Stimulated activated CD4-positive, alpha-beta T cell treated with anti-CD3 and anti-CD28 coated beads, Interleukin-2, amount 100 ng/mL, for 48 hours (primary cell): ENCODE results near the gene KBTBD13.
A peak's percentile ranks its signal among the peaks of the same experiment; 100 is the strongest.
"Not testable (repeated sequence)": the region's sequence is repeated elsewhere in the genome, so short reads cannot be mapped to it uniquely, and the experiment has no call there.

Experiments
- DNase-seq, 2 donors: peaks; one replicate each; pipeline ENCODE4 v3.0.0-alpha.2; 2020

Gene KBTBD13

DNA sequence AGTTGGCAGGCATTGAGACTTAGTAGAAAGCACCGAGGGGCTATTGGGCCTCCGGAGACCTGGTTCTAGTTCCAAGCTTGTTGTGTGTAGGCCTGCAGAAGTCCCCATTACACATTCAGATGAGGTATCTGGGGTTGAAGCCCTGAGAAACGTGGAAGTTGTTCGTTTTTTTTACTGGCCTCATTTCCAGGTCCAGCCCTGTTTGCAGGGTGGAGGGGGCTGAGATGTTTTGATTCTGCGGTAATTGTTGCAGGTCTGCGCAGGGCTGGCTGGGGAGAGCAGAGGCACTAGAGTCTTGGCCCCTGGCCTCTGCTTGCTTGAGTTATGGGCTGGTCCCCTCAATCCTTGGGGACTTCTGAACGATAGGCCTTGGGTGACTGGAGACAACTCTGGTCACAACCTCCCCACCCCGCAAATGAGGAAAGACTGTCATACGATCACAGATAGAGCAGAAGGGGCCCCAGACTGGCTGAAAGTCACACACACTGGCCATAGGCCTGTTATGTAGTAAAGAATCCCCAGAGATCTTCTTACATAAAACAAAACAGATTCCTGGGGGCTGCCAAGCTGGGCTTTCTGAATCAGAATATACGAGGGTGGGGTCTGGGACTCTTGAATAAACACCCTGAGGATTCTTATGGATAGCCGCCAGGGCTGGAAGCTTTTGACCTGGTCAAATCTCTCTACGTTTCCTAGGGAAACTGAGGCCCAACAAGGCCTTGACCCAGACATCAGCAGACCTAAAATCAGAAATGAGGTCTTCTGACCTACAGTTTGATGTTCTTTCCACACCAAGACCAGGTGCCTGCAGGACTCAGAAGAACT lies 15.6 kb downstream of the KBTBD13 start:
- no peak for DNase-seq

- no peak for DNase-seq
Observed at GRCh38 chr15:65092911-65093792, 16.6 kb downstream of the KBTBD13 start.

GRCh38 chr15:65093793-65094170 lies 17.2 kb downstream of the KBTBD13 start:
- DNase-seq, result not testable (repeated sequence)

- DNase-seq, result no peak
Observed at GRCh38 chr15:65094294-65094995, 17.9 kb downstream of the KBTBD13 start.

DNA sequence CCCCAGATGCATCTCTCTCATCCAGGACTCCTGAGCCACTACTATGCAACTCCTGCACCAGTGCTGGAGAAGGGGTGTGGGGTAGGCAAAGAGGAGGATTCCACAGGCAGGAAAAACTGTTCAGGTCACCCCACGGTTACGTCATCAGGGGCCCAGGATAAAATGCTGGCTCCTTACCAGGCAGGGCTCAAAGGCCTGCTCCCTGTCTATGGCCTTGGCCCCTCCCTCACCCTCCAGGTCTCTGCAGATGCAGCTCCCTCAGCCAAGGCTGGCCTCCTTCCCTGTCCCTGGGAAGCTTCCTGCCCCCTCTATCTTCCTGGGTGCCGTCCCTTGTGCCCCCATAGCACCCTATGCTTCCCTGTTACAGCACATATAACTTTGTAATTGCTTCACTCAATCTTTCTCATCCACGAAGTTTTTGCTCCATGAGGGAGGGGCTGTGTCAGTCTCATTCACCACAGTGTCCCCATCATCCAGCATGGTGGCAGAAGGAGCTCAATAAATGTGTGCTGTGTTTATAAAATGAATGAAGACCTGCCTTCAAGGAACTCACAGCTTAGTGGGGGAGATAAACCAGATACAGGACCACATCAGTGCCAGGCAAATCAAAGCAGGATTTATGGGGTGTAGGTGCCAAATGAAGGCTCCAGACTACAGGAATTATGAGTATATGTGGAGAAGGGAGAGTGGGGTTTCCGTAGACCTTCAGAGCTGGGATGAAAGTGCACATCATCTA lies 18.6 kb downstream of the KBTBD13 start:
- DNase-seq, result no peak

GRCh38 chr15:65095747-65096104 lies 19.2 kb downstream of the KBTBD13 start:
- no peak for DNase-seq

GRCh38 chr15:65096481-65097385 lies 20.2 kb downstream of the KBTBD13 start:
- no peak for DNase-seq

DNA sequence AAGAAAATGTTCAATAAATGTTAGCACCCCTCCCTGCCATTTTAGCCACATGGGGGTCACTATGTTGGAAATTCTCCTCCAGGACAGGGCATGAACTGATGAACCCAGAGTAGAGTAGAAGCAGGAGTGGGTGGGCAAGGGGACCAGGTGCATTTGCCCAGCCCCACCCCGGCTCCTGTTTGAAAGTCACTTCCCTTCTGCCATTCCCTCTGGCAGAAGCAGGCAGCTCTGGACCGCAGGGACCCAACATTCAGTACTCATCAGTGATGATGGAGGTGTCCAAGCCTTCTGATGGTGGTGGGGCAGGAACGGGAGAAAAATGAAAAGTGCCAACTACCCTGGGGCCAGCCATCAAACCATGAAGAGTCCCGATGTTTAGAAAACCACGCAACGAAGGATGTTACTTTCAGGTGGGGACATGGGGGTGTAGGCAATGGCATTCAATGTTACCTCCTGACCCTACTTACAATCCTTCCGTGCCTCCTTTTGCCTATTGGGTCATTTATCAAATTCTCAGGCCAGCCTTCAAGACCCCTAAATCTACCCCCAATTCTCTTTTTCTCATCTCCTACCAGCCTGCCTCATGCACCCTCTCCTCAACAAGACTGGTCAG lies 21.2 kb downstream of the KBTBD13 start:
- DNase-seq, result no peak

DNA sequence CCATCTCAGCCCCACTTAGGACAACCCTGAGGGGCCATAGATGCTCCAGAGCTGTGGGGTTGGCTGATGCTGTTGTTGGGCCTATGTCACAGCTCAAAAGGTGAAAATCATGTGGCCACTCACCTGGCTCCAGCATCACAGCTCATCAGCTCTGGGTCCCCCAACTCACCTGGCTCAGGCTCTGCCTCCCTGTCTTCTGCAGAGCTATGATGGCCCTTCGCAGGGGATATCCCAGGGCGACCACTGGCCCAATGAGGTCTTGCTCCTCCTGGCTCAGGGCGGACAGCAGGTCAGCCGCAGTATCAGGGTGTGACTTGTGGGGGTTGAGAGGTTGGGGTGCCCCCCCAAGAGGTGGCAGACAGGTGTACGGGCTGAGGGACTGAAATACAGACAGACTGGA lies 22.8 kb downstream of the KBTBD13 start:
- DNase-seq, result no peak

GRCh38 chr15:65099801-65100200 lies 23.3 kb downstream of the KBTBD13 start:
- DNase-seq, result not testable (repeated sequence)

DNA sequence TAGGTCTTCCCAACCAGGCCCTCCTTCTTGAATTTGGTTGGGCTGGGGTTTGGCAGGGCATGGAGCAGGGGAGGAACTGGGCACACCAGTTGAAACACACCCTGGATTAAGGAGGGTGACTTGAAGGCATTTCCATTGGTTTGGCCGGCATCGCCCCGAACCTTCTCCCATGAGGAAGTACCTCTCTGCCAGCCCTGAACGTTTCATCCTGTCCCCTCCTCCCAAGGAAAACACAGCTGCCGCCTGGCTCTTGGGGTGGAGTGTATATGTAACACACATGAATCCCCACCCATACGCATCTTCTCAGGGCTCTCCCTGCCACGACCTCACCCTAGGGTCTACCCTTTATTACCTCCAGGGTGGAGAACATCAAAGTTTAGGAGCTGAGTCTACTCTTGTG lies 23.9 kb downstream of the KBTBD13 start:
- DNase-seq, result no peak

DNA sequence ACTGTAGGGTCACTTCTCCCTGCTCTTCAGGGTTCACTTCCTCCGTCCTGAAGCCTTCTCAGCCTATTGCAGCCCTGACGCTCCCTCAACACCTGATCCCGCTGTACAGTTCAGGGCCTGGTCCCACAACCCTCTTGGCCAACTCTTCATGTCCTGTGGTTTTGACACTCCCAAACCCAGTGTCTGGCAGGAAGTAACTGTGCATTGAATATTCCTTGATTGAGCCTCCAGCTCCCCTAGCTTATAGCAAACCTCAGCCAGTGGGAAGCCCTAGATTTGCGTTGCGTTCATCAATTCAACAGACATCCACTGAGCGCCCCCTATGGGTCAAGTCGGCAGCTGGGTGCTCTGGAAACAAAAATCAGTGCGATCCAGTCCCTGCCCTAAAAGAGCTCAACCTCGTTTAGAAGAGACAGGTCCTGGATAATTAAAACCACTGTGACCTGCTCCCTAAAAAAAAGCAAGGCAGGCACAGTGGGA lies 24.9 kb downstream of the KBTBD13 start:
- peak; percentile 64 to 66 for DNase-seq

DNA sequence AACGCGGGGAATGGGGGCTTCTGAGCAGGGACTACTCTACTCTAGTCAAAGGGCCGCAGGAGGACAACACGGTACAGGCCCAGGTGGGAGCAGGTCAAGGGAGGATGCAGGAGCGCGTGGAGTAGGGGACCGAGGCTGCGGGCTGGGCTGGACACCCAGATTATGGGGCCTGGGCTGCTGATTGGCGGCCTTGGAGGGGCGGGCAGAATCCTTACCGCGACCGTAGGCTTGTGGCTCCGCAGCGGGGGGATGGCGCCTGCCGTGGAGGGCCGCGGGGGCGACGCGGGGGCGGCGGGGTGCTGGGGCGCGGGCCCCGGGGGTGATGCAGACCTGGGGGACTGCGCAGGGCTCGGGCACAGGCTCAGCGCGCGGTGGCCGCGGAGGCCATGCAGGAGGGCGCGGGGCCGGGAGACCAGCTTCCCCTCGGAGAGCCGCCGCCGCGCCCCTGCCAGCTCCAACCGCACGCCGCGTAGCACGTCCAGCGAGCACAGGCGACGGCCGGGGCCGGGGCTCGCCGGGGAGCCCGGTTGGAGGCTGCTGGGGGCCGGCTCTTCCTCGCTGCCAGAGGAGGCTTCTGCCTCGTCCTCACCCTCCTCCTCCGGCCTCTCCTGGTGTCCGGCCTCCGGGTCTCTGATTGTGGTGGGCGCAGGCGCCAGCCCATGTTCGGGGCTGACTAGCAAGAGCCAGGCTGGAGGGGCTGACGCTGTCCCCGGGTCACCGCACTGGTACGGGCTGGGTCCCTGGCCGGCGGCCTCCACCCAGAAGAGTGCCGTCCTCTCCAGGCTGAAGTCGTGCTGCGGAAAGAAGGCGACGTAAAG lies 25.6 kb downstream of the KBTBD13 start:
- DNase-seq, result no peak

DNA sequence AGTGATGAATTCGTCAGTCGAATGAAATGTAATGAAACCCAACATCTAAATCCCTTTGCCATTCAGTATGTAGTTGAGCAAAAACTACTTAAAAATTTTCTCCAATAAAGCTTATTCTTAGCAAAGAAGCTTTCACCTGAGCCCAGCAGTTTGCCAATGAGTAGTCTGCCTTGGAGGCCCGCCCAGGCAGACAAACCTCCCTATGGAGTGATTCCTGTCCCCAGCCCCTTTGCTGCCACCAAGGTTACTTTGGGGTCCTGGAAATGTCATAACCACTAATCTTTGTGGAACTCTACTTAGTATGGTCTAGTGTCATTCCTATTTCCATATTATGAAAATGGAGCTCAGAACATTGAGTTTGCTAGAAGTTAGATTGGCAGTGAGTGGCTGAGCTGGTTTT lies 26.4 kb downstream of the KBTBD13 start:
- DNase-seq, result no peak

GRCh38 chr15:65105038-65105437 lies 28.5 kb downstream of the KBTBD13 start:
- DNase-seq, result no peak

- DNase-seq, result no peak
Observed at GRCh38 chr15:65106011-65106590, 29.6 kb downstream of the KBTBD13 start.

DNA sequence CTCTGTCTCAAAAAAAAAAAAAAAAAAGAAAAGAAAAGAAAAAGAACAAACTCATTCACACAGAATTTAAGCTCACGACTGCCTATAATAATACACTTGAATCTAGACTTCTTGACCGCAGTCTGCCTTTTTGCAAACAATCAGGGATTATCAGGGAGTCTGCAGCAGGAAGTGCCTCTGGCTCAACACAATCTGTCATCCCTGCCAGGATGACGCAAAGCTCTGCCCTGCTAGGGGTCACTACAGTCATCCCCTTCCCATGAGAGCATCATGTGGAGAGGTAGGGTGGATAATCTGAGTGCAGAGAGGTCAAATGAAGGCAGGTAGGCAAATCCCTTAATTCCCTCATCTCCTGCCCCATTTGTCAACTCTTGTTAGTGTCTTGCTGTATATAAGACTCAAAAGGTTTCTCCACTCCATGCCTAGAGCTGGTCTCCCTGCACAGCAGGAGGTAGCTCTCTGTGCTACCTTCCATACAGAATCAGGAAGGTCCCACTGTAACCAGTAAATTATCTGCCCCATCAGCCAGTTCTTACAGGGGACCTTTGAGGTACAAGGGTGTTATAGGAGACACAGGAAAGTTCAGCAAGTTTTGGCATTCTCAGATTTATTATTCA lies 34.2 kb downstream of the KBTBD13 start:
- DNase-seq, result no peak

DNA sequence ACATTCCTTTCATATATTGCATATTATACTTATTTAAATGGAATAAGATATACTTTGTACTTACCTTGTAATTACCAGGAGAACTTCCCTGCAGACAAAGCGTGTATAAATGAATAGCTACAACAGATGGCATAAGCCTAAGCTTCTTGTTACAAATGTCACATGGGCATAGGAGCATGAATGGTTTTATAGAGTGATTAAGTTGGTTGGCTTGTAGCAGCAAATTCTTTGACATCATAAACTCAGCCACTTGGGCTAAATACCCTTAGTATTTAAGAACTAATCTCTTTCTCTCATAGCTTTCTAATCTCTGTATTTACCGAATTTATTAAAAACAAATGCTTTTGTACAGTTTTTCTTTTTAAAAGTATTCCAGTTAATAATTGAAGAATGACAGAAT lies 38.5 kb downstream of the KBTBD13 start, which contains the start of gene UBAP1L:
Gene UBAP1L, minus strand, starts transcription at position 115 of the 400 bp plus-strand sequence. CDS start 8,985 bp downstream, outside the sequence.
- DNase-seq, result no peak

GRCh38 chr15:65115542-65115941 lies 39.0 kb downstream of the KBTBD13 start:
- no peak for DNase-seq
